ENCODE data around the gene ACADM. TPM values are rescaled to one million over a fixed set of nuclear protein-coding genes. Genes with fewer than 3 reads are reported as not detected.
"Not testable (repeated sequence)": the region's sequence is repeated elsewhere in the genome, so short reads cannot be mapped to it uniquely, and the experiment has no call there.

The ACADM gene
- total and polyA plus RNA-seq, 8 donors: 15.2 to 77.5 (median 35.5) TPM

DNA sequence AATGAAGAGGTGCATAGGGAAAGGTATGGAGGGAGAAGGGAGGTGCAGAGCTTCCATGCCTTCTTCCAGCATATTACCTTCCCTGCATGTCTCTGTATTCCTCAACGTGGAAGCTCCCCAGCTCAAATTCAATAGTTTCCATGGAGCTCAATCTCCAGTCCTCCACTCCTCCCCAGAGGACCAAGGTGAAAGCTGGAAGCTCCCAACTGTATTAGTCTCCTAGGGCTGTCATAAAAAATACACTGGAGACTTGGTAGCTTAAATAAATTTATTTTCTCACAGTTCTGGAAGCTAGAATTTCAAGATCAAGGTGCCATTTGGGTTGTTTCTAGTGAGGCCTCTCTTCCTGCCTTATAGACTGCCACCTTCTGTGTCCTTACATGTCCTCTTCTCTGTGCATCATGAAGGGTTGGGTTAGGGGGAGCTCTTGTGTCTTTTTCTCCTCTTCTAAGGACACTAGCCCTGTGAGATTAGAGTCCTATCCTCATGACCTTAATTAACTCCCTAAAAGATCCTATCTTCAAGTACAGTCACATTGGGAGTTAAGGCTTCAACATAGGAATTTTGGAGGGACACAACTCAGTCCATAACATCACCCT lies 39.6 kb downstream of the ACADM start:
- Histone ChIP-seq H3K27me3 (no peaks in the 10 kb centered on the region), H3K36me3 (peaks cover 0 to 27% (median 10%) of the 10 kb centered on the region in 4 donors), H3K4me1 (no peaks in the 10 kb centered on the region), H3K9me3 (no peaks in the 10 kb centered on the region), H3K4me3 (no peak overlapping the region), H3K27ac (no peak overlapping the region)
- no peak for DNase-seq
- no peak for TF ChIP-seq EP300 (IDR thresholded peaks at IDR 0.05)
- WGBS, 5 donors: 77 to 88% (median 81%) methylated on average over 1 of the region's 1 CpG
- intact Hi-C loops (cut with DNase I; ENCODE audit: low total_unique reads): no loop called here

- 81 to 98% (median 89%) methylated on average over 1 of the region's 1 CpG for WGBS, 5 donors
- TF ChIP-seq POLR2A (IDR thresholded peaks at IDR 0.05) (no peak), EP300 (IDR thresholded peaks at IDR 0.05) (no peak), CTCF (IDR thresholded peaks at IDR 0.05) (no peak), POLR2AphosphoS5 (IDR thresholded peaks at IDR 0.05) (no peak)
Measured at GRCh38 chr1:75765697-75766355, 41.3 kb downstream of the ACADM start.

DNA sequence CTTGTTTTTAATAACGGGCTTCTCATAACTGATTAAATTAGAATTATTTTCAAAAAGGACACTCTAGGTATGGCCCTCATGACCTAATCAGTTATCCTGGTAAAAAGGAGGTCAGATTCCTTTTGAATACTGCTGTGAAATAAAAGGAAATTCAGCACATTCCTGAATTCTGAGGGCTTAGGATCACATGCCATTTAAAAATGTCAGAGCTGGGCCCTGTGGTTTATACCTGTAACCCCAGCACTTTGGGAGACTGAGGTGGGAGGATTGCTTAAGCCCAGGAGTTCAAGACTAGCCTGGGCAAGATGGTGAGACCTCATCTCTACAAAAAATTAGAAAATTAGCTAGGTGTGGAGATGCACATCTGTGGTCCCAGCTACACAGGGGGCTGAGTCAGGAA lies 43.5 kb downstream of the ACADM start:
- TF ChIP-seq CTCF (IDR thresholded peaks at IDR 0.05): no peak
- no peak for TF ChIP-seq POLR2A (IDR thresholded peaks at IDR 0.05)
- no peak for TF ChIP-seq POLR2AphosphoS5 (IDR thresholded peaks at IDR 0.05)
- TF ChIP-seq EP300 (IDR thresholded peaks at IDR 0.05): no peak
- 80 to 91% (median 87%) methylated on average over 1 of the region's 1 CpG for WGBS, 5 donors
- peaks cover 0 to 9% (median 2%) of the 10 kb centered on the region in 4 donors for H3K36me3 ChIP-seq
- no peaks in the 10 kb centered on the region for H3K4me1 ChIP-seq
- H3K27me3 ChIP-seq: no peaks in the 10 kb centered on the region
- no peak overlapping the region for H3K27ac ChIP-seq
- H3K4me3 ChIP-seq: no peak overlapping the region
- intact Hi-C loops (cut with DNase I; ENCODE audit: low total_unique reads): no loop called here
- DNase-seq: no peak
- no peaks in the 10 kb centered on the region for H3K9me3 ChIP-seq

More at GRCh38 chr1:75765697-75766355, 41.3 kb downstream of the ACADM start:
- Histone ChIP-seq H3K4me3 (no peak overlapping the region), H3K9me3 (no peaks in the 10 kb centered on the region), H3K36me3 (peaks cover 0 to 23% (median 10%) of the 10 kb centered on the region in 4 donors), H3K4me1 (no peaks in the 10 kb centered on the region), H3K27ac (no peak overlapping the region), H3K27me3 (no peaks in the 10 kb centered on the region)
- DNase-seq: no peak
- intact Hi-C loops (cut with DNase I; ENCODE audit: low total_unique reads): no loop called here

DNA sequence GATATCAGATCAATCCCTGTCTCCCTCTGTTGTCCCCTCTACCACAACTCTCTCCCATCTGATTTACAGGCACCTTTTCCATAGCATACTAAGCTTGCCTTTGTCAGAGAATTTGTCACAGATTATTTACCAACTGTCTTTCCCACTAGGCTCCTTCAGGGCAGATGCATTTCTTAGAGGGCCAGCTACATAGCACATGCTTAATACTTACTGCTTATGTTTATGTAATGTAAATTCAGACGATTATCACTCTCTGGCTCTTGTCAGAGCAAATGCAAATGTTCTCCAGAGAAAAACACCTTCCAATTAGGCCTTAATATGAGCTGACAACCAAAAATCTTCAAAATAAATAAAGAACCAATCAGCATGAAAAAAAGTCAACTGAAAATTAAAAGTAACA lies 46.3 kb downstream of the ACADM start:
- Histone ChIP-seq H3K4me3 (no peak overlapping the region), H3K36me3 (no peaks in the 10 kb centered on the region), H3K4me1 (no peaks in the 10 kb centered on the region), H3K9me3 (no peaks in the 10 kb centered on the region), H3K27me3 (no peaks in the 10 kb centered on the region), H3K27ac (no peak overlapping the region)
- WGBS, 5 donors: 50 to 61% (median 57%) methylated on average over 1 of the region's 1 CpG
- intact Hi-C loops (cut with DNase I; ENCODE audit: low total_unique reads): no loop called here
- DNase-seq: no peak
- TF ChIP-seq POLR2A (IDR thresholded peaks at IDR 0.05): no peak
- TF ChIP-seq POLR2AphosphoS5 (IDR thresholded peaks at IDR 0.05): no peak
- no peak for TF ChIP-seq EP300 (IDR thresholded peaks at IDR 0.05)
- no peak for TF ChIP-seq CTCF (IDR thresholded peaks at IDR 0.05)

- Histone ChIP-seq H3K9me3 (no peaks in the 10 kb centered on the region), H3K36me3 (no peaks in the 10 kb centered on the region), H3K4me1 (no peaks in the 10 kb centered on the region), H3K27ac (no peak overlapping the region), H3K27me3 (no peaks in the 10 kb centered on the region), H3K4me3 (no peak overlapping the region)
- WGBS, 5 donors: 76 to 84% (median 77%) methylated on average over 3 of the region's 3 CpGs
- no peak for TF ChIP-seq CTCF (IDR thresholded peaks at IDR 0.05)
- DNase-seq: no peak
- intact Hi-C loops (cut with DNase I; ENCODE audit: low total_unique reads): no loop called here
Measured at GRCh38 chr1:75771978-75772377, 47.5 kb downstream of the ACADM start.

DNA sequence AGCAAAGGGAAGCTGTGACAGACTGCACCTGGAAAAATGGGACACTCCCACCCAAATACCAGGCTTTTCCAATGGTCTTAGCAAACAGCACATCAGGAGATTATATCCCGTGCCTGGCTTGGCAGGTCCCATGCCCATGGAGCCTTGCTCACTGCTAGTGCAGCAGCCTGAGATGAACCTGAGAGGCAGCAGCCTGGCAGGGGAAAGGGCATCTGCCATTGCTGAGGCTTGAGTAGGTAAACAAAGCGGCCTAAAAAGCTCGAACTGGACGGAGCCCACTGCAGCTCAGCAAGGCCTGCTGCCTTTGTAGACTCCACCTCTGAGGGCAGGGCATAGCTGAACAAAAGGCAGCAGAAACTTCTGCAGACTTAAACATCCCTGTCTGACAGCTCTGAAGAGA lies 53.3 kb downstream of the ACADM start:
- DNase-seq; H3K4me1 ChIP-seq; H3K27me3 ChIP-seq; H3K4me3 ChIP-seq; H3K36me3 ChIP-seq; H3K27ac ChIP-seq; H3K9me3 ChIP-seq; intact Hi-C loops (cut with DNase I; ENCODE audit: low total_unique reads): not testable (repeated sequence)
- WGBS, 5 donors: 60 to 97% (median 78%) methylated on average over 4 of the region's 4 CpGs

- H3K27me3 ChIP-seq; H3K4me1 ChIP-seq; H3K4me3 ChIP-seq; intact Hi-C loops (cut with DNase I; ENCODE audit: low total_unique reads); H3K27ac ChIP-seq; H3K9me3 ChIP-seq; H3K36me3 ChIP-seq; DNase-seq: not testable (repeated sequence)
- 91 to 94% (median 92%) methylated on average over 5 of the region's 5 CpGs for WGBS, 5 donors
Measured at GRCh38 chr1:75778694-75779093, 54.2 kb downstream of the ACADM start.

All from stomach (tissue), 9 donors.